Right lobe of liver (tissue), 6 donors: ENCODE results near the gene BTG1. TPM values are rescaled to one million over a fixed set of nuclear protein-coding genes. Genes with fewer than 3 reads are reported as not detected.

Experiments
- ATAC-seq, 4 donors: fragments of 200-7000 bp; cut with Tn5 transposase; one replicate each; pipeline ENCODE4 v1.9.1; 2020; ENCODE audit warnings: mild to moderate bottlenecking in 4 of 4, moderate library complexity in 4 of 4
- DNase-seq, 3 donors: peaks; one replicate each; pipeline ENCODE4 v3.0.0-alpha.2; 2020
- H3K27ac ChIP-seq, 3 donors: fragments of 200-600 bp; one replicate each; pipeline ENCODE4 v1.8.0; 2022
- H3K27me3 ChIP-seq, 2 donors: fragments of 200-600 bp; one replicate each; pipeline ENCODE4 v1.8.0; 2022
- H3K36me3 ChIP-seq, 4 donors: fragments of 200-600 bp; sonication (generic) in 1 of 4; one replicate each; pipeline versions ENCODE4 v1.5.1 to v1.8.0; 2017 to 2022; ENCODE audit warnings: control low read depth in 1 of 4
- H3K4me1 ChIP-seq, 4 donors: fragments of 200-600 bp; sonication (generic) in 1 of 4; one replicate each; pipeline versions ENCODE4 v1.5.1 to v1.8.0; 2017 to 2022; ENCODE audit warnings: control low read depth in 1 of 4
- H3K4me3 ChIP-seq, 3 donors: fragments of 200-600 bp; one replicate each; pipeline ENCODE4 v1.8.0; 2022
- H3K9me3 ChIP-seq, 4 donors: fragments of 200-600 bp; sonication (generic) in 1 of 4; one replicate each; pipeline versions ENCODE4 v1.5.1 to v1.8.0; 2017 to 2022; ENCODE audit warnings: control low read depth in 1 of 4
- POLR2A ChIP-seq: fragments of 450-650 bp; IDR thresholded peaks from one replicate; pipeline ENCODE4 v1.6.1; 2017; ENCODE audit warnings: antibody characterized with exemption, mild to moderate bottlenecking
- WGBS: methylation state at CpG from one replicate; pipeline ENCODE4 v1.1.6; 2018; ENCODE audit warnings: low coverage, low lambda C conversion rate; ENCODE audit not compliant: insufficient coverage; ENCODE audit errors: missing lambda C conversion rate; 5-methylcytosine and 5-hydroxymethylcytosine counted together
- intact Hi-C, 2 donors: fragments of 100-400 bp; cut with DNase I; formaldehyde crosslinking; loops; one replicate each; pipeline versions ENCODE4 v1.11.2 to v1.14.1; 2022
- total RNA-seq, 6 experiments: library from RNA; depleted of rRNA in 2 of 6; stranded (reverse); fragments of >200 nt in 2 of 6; fragmentation: NEBNext Ultra II Directional in 3 of 6; extraction: Animal tissue kit (Norgen Biotek cat#: 25700) in 3 of 6; gene quantifications; one replicate each; pipeline versions ENCODE4 v1.1.0 to v1.2.4, GENCODE V29; 2016 to 2023
- TF ChIP-seq, protein P1 (sequence below), 4 donors: fragments of 200-600 bp in 3 of 4; fragments of 450-650 bp in 1 of 4; IDR thresholded peaks; one replicate each; pipeline versions ENCODE4 v1.5.1 to v1.8.0; 2016 to 2022; ENCODE audit warnings: antibody characterized with exemption in 4 of 4, mild to moderate bottlenecking in 2 of 4
- donor health status: DM: no; HTN: yes; CAD: no.
- donor health status: DM: no; HTN: no; CAD: no.
- donor health status: DM: no; HTN: no; CAD: no.
- donor health status: DM: no; HTN: yes; CAD: no.
- donor health status: DM: no; HTN: yes; CAD: no.

Gene BTG1
- total RNA-seq, 6 experiments from 2014 or later: 23.4 to 129 (median 52.8) TPM

DNA sequence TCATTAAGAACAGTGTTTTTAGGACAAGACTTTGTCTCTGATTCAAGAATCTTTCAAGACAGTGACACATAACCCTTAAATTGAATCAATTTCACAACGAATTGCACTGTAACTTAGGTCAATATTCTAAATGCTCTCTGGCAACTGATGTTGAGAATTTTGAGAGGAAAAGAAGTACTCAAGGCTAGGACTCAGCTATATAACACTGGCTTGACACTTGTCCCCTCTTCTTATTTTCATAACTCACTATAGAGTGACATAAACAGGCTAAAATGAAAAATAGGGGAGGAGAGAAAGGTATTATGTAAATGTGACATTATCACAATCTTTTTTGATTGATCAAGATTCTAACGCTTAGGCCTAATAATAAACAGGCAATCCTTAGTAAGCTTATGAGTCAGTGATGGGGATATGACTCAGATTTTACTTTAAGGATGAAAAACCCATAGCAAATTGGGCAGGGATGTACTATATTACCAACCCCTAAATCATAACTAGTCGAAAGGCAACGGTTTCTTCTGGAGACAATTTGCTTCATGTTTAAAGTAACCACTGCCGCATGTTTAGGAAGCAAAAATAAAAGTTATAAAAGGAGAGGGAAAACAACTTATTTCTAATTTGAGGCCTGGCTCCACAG is 10.9 kb downstream of the BTG1 start:
- Histone ChIP-seq H3K27ac (peak overlapping the region; percentile 0 to 35 (median 24)), H3K9me3 (no peaks in the 10 kb centered on the region), H3K36me3 (no peaks in the 10 kb centered on the region), H3K27me3 (no peaks in the 10 kb centered on the region), H3K4me3 (no peak overlapping the region), H3K4me1 (peaks cover 0 to 85% (median 19%) of the 10 kb centered on the region in 4 donors)
- no peak for TF ChIP-seq POLR2A
- 52% methylated on average over 5 of the region's 5 CpGs for WGBS
- no peak for DNase-seq
- no peak for ATAC-seq
- intact Hi-C loops: no loop called here

DNA sequence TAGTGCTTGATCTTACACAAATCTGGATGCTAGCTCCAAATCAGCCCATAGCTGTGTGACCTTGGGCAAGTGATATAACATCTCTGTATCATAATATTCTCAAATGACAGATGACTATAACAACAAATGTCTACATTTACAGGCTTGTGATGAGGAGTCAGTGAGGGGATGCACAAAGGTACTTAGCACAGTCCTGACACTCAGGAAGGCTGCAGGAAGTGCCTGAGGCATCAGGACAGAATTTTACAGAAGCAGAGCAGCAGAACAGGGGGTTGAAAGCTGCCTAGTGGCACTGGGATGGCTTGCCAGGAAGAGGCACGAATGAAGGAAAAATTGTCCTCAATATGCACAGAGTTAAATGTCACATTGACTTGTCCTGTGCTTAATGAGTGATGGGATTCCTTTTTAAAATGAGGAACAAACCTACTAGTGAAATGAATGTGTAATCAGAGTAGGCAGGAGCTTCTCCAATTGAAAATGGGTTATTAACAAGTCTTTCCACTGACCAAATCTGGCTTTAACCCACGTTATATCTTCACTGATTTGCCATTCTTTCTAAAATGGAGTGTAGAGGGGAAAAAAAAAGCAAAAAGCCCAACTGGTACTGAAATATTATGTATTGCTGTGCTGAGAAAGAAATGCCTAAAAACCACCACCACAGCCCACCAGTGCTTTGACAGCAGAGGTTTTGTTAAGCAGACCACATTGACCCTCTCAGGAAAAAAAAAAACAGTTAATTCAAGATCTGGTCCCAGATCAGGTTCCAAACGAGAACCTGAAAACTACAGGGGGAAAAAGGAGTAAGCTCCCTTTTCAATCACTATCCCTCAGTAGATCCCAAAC is 11.6 kb downstream of the BTG1 start:
- no peak for TF ChIP-seq POLR2A
- TF ChIP-seq, protein P1, sequence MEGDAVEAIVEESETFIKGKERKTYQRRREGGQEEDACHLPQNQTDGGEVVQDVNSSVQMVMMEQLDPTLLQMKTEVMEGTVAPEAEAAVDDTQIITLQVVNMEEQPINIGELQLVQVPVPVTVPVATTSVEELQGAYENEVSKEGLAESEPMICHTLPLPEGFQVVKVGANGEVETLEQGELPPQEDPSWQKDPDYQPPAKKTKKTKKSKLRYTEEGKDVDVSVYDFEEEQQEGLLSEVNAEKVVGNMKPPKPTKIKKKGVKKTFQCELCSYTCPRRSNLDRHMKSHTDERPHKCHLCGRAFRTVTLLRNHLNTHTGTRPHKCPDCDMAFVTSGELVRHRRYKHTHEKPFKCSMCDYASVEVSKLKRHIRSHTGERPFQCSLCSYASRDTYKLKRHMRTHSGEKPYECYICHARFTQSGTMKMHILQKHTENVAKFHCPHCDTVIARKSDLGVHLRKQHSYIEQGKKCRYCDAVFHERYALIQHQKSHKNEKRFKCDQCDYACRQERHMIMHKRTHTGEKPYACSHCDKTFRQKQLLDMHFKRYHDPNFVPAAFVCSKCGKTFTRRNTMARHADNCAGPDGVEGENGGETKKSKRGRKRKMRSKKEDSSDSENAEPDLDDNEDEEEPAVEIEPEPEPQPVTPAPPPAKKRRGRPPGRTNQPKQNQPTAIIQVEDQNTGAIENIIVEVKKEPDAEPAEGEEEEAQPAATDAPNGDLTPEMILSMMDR (IDR thresholded peaks at IDR 0.05): no peak

DNA sequence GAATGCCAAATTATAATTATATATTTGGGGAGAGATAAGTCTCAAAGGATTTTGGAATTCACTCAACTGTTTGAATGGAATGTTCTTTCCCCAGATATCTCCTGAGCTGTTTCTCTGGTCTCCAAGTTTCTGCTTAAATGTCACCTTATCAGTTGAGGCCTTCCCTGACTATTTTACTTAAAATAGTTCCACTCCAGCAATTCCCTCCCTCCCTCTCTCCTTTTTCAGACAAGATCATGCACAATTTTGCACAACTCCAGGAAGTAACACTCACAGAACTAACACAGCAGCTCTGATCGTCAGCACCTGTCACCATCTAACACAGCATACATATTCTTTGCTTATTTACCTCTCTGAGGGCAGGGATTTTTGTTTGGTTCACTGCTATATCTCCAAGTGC is 12.5 kb downstream of the BTG1 start:
- H3K4me1 ChIP-seq: peaks cover 0 to 80% (median 19%) of the 10 kb centered on the region in 4 donors
- intact Hi-C loops: no loop called here
- no peaks in the 10 kb centered on the region for H3K27me3 ChIP-seq
- no peaks in the 10 kb centered on the region for H3K9me3 ChIP-seq
- WGBS: no CpG with 5 or more reads among the region's 1 CpG
- peak overlapping the region in 2 of 3 donors; percentile 17 to 26 for H3K27ac ChIP-seq
- TF ChIP-seq, protein P1 (IDR thresholded peaks at IDR 0.05): no peak
- no peak for TF ChIP-seq POLR2A
- no peak overlapping the region for H3K4me3 ChIP-seq
- no peaks in the 10 kb centered on the region for H3K36me3 ChIP-seq
- ATAC-seq: peak in 3 of 4 donors; percentile 22 to 34 (median 30)
- DNase-seq: no peak

More for the DNA sequence above, 11.6 kb downstream of the BTG1 start:
- H3K9me3 ChIP-seq: no peaks in the 10 kb centered on the region
- H3K27me3 ChIP-seq: no peaks in the 10 kb centered on the region
- intact Hi-C loops: no loop called here
- ATAC-seq: no peak
- H3K36me3 ChIP-seq: no peaks in the 10 kb centered on the region
- peak overlapping the region; percentile 17 to 26 (median 24) for H3K27ac ChIP-seq
- H3K4me3 ChIP-seq: no peak overlapping the region
- 27% methylated on average over 3 of the region's 3 CpGs for WGBS
- DNase-seq: no peak
- H3K4me1 ChIP-seq: peaks cover 0 to 85% (median 19%) of the 10 kb centered on the region in 4 donors

DNA sequence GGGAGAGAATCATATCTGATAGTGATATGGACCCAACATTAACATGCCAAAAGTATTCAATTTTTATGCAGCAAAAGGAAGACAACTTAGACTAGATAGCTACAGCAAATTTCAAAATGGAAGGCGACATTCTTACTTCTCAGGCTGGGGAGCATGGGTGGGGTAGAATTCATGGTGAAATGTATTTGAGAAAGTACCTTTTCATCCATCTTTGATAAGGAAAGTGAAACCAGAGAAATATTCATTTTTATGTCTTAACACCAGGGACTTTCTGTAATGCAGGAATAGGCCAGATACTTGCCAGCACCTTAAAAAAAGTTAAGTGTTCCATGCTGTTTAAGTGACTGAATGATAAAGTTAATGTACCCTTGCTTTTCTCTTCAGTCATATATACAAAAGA is 13.4 kb downstream of the BTG1 start:
- intact Hi-C loops: no loop called here
- TF ChIP-seq POLR2A: no peak
- TF ChIP-seq, protein P1 (IDR thresholded peaks at IDR 0.05): no peak
- DNase-seq (no peak), ATAC-seq (no peak)
- Histone ChIP-seq H3K9me3 (no peaks in the 10 kb centered on the region), H3K27ac (peak overlapping the region in 1 of 3 donors; percentile 35), H3K4me1 (peaks cover 0 to 75% (median 19%) of the 10 kb centered on the region in 4 donors), H3K4me3 (no peak overlapping the region), H3K27me3 (no peaks in the 10 kb centered on the region), H3K36me3 (no peaks in the 10 kb centered on the region)
- WGBS: 83% methylated on average over 1 of the region's 1 CpG

DNA sequence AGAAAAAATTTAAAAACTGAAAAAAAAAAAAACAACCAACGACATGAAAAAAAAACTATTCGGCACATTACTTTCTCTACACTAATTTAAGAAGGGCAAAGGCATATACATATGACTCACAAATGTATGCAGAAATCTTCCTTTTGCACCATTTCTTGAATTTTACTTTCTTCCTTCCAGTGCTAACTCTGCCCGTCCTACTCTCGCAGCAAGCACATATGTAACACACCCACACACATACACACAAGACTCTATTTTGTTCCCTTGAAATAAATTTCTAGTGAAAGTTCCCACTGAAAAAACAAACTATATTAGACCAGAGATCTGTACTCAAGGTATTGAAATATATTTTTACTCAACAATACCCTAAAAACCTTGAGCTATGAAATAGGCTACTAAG is 14.6 kb downstream of the BTG1 start:
- no peak for ATAC-seq
- H3K27ac ChIP-seq: peak overlapping the region in 1 of 3 donors; percentile 35
- no peak for DNase-seq

More for the DNA sequence above, 14.6 kb downstream of the BTG1 start:
- Histone ChIP-seq H3K4me1 (peaks cover 0 to 62% (median 18%) of the 10 kb centered on the region in 4 donors), H3K36me3 (no peaks in the 10 kb centered on the region), H3K27me3 (no peaks in the 10 kb centered on the region), H3K9me3 (no peaks in the 10 kb centered on the region), H3K4me3 (no peak overlapping the region)
- no peak for TF ChIP-seq POLR2A
- TF ChIP-seq, protein P1 (IDR thresholded peaks at IDR 0.05): no peak
- intact Hi-C loops: no loop called here
- WGBS: 66% methylated on average over 4 of the region's 4 CpGs
